Uterus (tissue), 4 donors: ENCODE data around the gene KLF15. TPM values are rescaled to one million over a fixed set of nuclear protein-coding genes. Genes with fewer than 3 reads are reported as not detected.

Source experiments
- DNase-seq, 2 donors: peaks; one replicate each; pipeline ENCODE4 v3.0.0-alpha.2; 2019 to 2020
- H3K27ac ChIP-seq, 2 donors: fragments of 200-600 bp; sonication (generic); 1 replicate in 1 of 2; 2 replicates in 1 of 2; pipeline ENCODE4 v1.5.1; 2016 to 2018
- H3K27me3 ChIP-seq, 2 donors: fragments of 200-600 bp; sonication (generic); one replicate each; pipeline ENCODE4 v1.5.1; 2018 to 2019; ENCODE audit warnings: control low read depth in 1 of 2
- H3K36me3 ChIP-seq, 2 donors: fragments of 200-600 bp; sonication (generic); one replicate each; pipeline ENCODE4 v1.5.1; 2019; ENCODE audit warnings: control low read depth in 1 of 2
- H3K4me1 ChIP-seq, 2 donors: fragments of 200-600 bp; sonication (generic); one replicate each; pipeline ENCODE4 v1.5.1; 2018 to 2019; ENCODE audit warnings: control low read depth in 1 of 2
- H3K4me3 ChIP-seq, 2 donors: fragments of 200-600 bp; sonication (generic); 1 replicate in 1 of 2; 2 replicates in 1 of 2; pipeline ENCODE4 v1.5.1; 2018 to 2019; ENCODE audit warnings: mild to moderate bottlenecking in 1 of 2
- H3K9me3 ChIP-seq, 2 donors: fragments of 200-600 bp; sonication (generic); one replicate each; pipeline ENCODE4 v1.5.1; 2019; ENCODE audit warnings: control low read depth in 1 of 2
- POLR2A ChIP-seq, 2 donors: fragments of 450-650 bp; IDR thresholded peaks; one replicate each; pipeline ENCODE4 v1.6.1; 2016; ENCODE audit warnings: antibody characterized with exemption in 2 of 2, mild to moderate bottlenecking in 1 of 2, moderate library complexity in 1 of 2
- intact Hi-C: fragments of 100-400 bp; cut with DNase I; formaldehyde crosslinking; loops from one replicate; pipeline ENCODE4 v1.15.1; 2023; ENCODE audit warnings: low total_unique reads
- total RNA-seq, 4 donors: library from RNA; depleted of rRNA in 3 of 4; stranded (reverse); fragments of >200 nt in 3 of 4; gene quantifications; one replicate each; pipeline versions ENCODE4 v1.1.0 to v1.2.4, GENCODE V29; 2014 to 2023
- TF ChIP-seq, protein P1 (sequence below), 4 experiments: fragments of 200-600 bp in 2 of 4; fragments of 450-650 bp in 2 of 4; sonication (generic) in 2 of 4; IDR thresholded peaks; one replicate each; pipeline ENCODE4 v1.5.1; 2016 to 2019; ENCODE audit warnings: antibody characterized with exemption in 4 of 4, mild to moderate bottlenecking in 2 of 4, moderate library complexity in 1 of 4
- donor health status: DM: yes; HTN: yes; CAD: no.

The KLF15 gene
- total RNA-seq, 4 donors from 2014 or later: 1.9 to 23.4 (median 18.2) TPM

DNA sequence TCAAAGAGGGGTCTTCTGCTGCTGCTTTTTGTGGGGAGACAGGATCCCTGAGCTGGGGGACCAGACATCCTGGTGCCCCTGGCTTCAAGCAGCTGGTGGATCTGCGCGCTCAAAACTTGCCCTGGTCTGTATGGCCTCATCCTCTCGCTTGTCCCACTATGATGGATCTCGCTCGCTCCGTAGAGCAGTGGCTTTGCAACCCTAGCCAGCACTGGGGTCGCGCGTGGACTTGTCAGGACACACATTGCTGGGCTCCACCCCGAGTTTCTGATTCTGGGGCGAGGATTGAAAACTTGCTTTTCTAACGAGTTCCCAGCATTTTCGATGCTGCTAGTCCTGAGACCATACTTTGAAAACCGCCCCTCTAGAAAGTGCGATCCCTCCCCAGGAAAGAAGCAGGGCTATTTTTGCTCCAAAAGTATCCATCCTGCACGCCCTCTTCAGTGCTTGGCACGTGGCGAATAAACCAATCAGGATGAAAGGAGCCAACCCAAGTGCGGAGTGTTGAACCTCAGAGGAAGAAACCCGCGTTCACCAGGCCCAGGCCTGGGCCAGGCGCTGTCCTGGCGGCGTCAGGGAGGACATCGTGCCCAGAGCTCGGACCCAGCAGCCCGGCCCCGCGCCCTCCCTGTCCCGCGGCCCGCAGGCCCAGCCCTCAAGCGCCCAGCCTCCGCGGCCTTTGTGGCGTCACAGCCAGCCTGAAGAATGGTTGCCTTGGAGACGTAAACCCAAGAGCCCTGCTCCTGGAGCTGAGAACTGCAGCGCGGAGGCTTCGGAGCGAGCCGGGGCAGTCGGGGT, 37.2 kb upstream of the KLF15 start, which contains the start of gene CFAP100:
Gene CFAP100 (plus strand): TSS at position 731 of the 798 bp plus-strand sequence. CDS start 1,092 bp downstream, outside the sequence.
- no peaks in the 10 kb centered on the region for H3K4me1 ChIP-seq
- no peaks in the 10 kb centered on the region for H3K36me3 ChIP-seq
- H3K27me3 ChIP-seq: no peaks in the 10 kb centered on the region
- intact Hi-C loops: loop anchor here (5.0 kb wide), 1 partner anchor 137 kb away; no protein-coding TSS in a partner anchor
- DNase-seq: no peak
- TF ChIP-seq POLR2A (IDR thresholded peaks at IDR 0.05): no peak
- TF ChIP-seq, protein P1, sequence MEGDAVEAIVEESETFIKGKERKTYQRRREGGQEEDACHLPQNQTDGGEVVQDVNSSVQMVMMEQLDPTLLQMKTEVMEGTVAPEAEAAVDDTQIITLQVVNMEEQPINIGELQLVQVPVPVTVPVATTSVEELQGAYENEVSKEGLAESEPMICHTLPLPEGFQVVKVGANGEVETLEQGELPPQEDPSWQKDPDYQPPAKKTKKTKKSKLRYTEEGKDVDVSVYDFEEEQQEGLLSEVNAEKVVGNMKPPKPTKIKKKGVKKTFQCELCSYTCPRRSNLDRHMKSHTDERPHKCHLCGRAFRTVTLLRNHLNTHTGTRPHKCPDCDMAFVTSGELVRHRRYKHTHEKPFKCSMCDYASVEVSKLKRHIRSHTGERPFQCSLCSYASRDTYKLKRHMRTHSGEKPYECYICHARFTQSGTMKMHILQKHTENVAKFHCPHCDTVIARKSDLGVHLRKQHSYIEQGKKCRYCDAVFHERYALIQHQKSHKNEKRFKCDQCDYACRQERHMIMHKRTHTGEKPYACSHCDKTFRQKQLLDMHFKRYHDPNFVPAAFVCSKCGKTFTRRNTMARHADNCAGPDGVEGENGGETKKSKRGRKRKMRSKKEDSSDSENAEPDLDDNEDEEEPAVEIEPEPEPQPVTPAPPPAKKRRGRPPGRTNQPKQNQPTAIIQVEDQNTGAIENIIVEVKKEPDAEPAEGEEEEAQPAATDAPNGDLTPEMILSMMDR (IDR thresholded peaks at IDR 0.05): no peak
- no peaks in the 10 kb centered on the region for H3K9me3 ChIP-seq
- H3K4me3 ChIP-seq: no peak within 1 kb of the TSS
- H3K27ac ChIP-seq: no peak within 1 kb of the TSS

DNA sequence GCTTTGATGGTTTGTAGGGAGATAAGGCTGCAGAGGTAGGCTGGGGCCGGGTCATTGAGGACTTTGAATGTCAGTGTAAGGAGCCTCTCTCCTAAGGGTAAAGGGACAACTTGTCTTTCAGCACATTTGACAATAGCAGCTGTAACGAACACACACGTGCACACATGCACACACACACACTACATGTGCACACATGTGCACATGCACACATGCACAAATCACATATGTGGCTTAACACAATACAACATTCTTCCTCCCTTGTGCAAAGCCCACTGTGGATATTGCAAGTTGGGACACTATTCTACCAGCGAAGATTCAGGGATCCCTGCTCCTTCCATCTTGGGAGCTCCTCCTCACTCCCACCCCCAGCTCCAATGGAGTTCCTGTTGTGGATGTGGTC, 36.4 kb upstream of the KLF15 start:
- Histone ChIP-seq H3K9me3 (no peaks in the 10 kb centered on the region), H3K4me1 (no peaks in the 10 kb centered on the region), H3K27me3 (no peaks in the 10 kb centered on the region), H3K36me3 (no peaks in the 10 kb centered on the region), H3K27ac (no peak overlapping the region), H3K4me3 (no peak overlapping the region)
- intact Hi-C loops: loop anchor here (5.0 kb wide), 1 partner anchor 136 kb away; no protein-coding TSS in a partner anchor
- no peak for TF ChIP-seq POLR2A (IDR thresholded peaks at IDR 0.05)
- TF ChIP-seq, protein P1 (IDR thresholded peaks at IDR 0.05): no peak
- no peak for DNase-seq

DNA sequence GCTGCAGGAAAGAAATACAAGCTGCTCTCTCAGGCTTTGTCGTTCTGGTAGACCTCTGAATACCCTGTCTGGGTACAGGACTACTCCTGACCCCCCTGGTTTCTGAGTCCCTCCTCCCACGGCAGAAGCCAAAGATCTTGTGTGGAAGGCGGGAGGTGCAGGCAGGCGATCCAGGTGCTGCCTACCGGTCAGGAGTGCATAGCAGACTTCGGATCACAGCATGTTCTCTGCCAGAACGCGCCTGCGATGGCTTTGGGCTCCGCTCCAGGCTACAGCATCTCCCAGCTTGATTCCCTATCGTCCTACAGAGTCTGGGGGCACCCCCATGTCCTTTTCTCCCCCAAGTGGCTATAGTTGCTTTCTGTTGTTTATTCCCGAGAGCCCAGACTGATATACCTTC, 35.0 kb upstream of the KLF15 start:
- H3K4me3 ChIP-seq: no peak overlapping the region
- no peaks in the 10 kb centered on the region for H3K36me3 ChIP-seq
- H3K9me3 ChIP-seq: no peaks in the 10 kb centered on the region
- intact Hi-C loops: loop anchor here (5.0 kb wide), 1 partner anchor 135 kb away; no protein-coding TSS in a partner anchor
- no peak for TF ChIP-seq POLR2A (IDR thresholded peaks at IDR 0.05)
- TF ChIP-seq, protein P1 (IDR thresholded peaks at IDR 0.05): no peak
- H3K4me1 ChIP-seq: no peaks in the 10 kb centered on the region
- no peaks in the 10 kb centered on the region for H3K27me3 ChIP-seq
- H3K27ac ChIP-seq: no peak overlapping the region
- DNase-seq: no peak

DNA sequence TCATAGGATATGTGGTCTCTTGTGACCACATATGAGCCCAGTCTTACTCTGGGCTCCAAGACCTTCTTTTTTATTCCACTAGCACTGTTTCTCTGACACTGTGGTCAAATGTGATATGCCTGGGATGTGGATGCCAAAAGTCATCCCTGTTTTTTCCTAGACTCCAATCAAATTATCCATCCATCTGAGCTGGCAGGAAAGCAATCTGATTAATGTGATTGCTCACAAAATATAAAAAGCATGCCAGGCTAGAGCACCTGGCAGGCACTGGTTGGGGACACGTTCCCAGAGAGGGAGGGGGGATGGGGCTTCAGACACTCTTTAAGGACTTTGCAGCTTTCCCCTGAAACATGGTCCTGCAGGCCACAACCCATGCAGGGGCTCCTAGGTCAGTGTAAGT, 34.4 kb upstream of the KLF15 start:
- Histone ChIP-seq H3K27ac (no peak overlapping the region), H3K4me1 (no peaks in the 10 kb centered on the region), H3K36me3 (no peaks in the 10 kb centered on the region), H3K4me3 (no peak overlapping the region), H3K27me3 (no peaks in the 10 kb centered on the region), H3K9me3 (no peaks in the 10 kb centered on the region)
- DNase-seq: no peak
- no peak for TF ChIP-seq POLR2A (IDR thresholded peaks at IDR 0.05)
- TF ChIP-seq, protein P1 (IDR thresholded peaks at IDR 0.05): no peak
- intact Hi-C loops: loop anchor here (5.0 kb wide), 1 partner anchor 134 kb away; no protein-coding TSS in a partner anchor

DNA sequence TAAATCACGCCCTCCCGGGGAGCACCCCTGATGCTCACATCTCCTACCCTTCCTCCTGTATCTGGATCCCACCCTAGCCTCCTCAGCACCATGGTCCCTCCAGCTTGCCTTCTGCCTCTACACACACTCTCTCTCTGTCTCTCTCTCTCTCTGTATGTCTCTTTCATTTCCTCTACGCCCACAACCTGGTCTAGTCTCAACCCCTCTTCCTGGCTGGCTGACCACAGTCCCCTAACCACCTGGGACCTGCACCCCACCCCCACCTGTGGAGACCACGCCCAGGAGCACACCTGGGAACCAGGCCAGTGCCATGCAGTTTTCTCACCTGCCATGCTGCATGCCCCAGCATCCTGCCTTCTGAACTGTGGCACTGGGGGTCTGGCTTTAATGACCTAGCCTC, 33.5 kb upstream of the KLF15 start:
- DNase-seq: no peak
- Histone ChIP-seq H3K27ac (no peak overlapping the region), H3K4me1 (no peaks in the 10 kb centered on the region), H3K9me3 (no peaks in the 10 kb centered on the region), H3K27me3 (no peaks in the 10 kb centered on the region), H3K36me3 (no peaks in the 10 kb centered on the region), H3K4me3 (no peak overlapping the region)
- no peak for TF ChIP-seq POLR2A (IDR thresholded peaks at IDR 0.05)
- TF ChIP-seq, protein P1 (IDR thresholded peaks at IDR 0.05): no peak
- intact Hi-C loops: loop anchor here (5.0 kb wide), 1 partner anchor 133 kb away; no protein-coding TSS in a partner anchor
